Stimulated activated naive CD8-positive, alpha-beta T cell treated with anti-CD3 and anti-CD28 coated beads, Interleukin-15, Interleukin-2, amounts not matched to agents 100 ng/mL and 50 ng/mL, for 24 hours (primary cell): ENCODE data around the gene NR3C2.

ENCODE experiments used
- H3K27ac Mint-ChIP-seq: one replicate; pipeline ENCODE4 v1.8.0; 2021; ENCODE audit warnings: mild to moderate bottlenecking, mixed read lengths
- H3K27me3 Mint-ChIP-seq: one replicate; pipeline ENCODE4 v1.8.0; 2021; ENCODE audit warnings: mixed read lengths
- H3K36me3 Mint-ChIP-seq: one replicate; pipeline ENCODE4 v1.8.0; 2021; ENCODE audit warnings: low read depth, mixed read lengths
- H3K4me1 Mint-ChIP-seq: one replicate; pipeline ENCODE4 v1.8.0; 2021; ENCODE audit warnings: low read depth, mixed read lengths
- H3K4me3 Mint-ChIP-seq: one replicate; pipeline ENCODE4 v1.8.0; 2021; ENCODE audit warnings: mild to moderate bottlenecking, mixed read lengths
- H3K9me3 Mint-ChIP-seq: one replicate; pipeline ENCODE4 v1.8.0; 2021; ENCODE audit warnings: mixed read lengths

The NR3C2 gene

DNA sequence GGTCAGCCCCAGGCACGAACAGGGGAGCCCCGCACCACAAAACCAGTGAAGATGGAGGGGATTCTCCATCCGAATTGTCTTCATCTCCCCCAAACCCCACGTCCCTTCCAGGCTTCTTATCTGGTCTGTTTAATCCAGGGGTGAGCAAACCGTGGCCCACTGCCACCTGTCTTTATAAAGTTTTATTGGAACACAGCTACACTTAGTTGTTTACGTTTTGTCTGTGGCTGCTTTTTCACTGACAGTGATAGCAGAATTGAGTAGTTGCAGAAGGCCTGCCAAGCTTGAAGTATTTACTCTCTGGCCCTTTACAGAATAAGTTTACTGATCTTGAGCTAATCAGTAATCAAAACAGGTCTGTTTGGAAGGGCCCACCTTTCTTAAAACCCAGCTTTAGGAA, 386.4 kb downstream of the NR3C2 start:
- Mint-ChIP-seq H3K4me1 (peaks cover 95% of the 10 kb centered on the region), H3K9me3 (peaks cover 3% of the 10 kb centered on the region), H3K4me3 (no peak overlapping the region), H3K27ac (peak overlapping the region; percentile 21), H3K27me3 (no peaks in the 10 kb centered on the region), H3K36me3 (no peaks in the 10 kb centered on the region)

DNA sequence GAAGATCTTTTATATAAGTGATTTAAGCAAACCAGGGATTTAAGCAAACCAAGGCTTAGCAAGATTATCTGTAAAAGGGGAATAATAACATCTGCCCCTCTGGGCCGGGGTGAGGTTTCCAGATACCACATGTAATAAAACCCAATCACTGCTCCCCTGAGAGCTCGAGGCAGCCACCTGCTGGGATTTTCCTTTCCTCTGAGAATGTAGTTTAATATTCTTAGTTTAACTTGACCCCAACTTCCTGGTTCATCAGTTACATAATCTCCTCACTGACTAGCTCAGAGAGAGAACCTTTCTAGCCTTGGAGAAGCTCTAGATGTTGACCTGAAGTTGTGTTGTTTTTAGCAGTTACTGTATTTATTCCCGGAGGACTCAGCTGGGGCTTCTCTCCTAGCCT, 387.9 kb downstream of the NR3C2 start:
- Mint-ChIP-seq H3K9me3 (peaks cover 3% of the 10 kb centered on the region), H3K27me3 (no peaks in the 10 kb centered on the region), H3K4me1 (peaks cover 85% of the 10 kb centered on the region), H3K36me3 (no peaks in the 10 kb centered on the region), H3K4me3 (no peak overlapping the region), H3K27ac (no peak overlapping the region)

DNA sequence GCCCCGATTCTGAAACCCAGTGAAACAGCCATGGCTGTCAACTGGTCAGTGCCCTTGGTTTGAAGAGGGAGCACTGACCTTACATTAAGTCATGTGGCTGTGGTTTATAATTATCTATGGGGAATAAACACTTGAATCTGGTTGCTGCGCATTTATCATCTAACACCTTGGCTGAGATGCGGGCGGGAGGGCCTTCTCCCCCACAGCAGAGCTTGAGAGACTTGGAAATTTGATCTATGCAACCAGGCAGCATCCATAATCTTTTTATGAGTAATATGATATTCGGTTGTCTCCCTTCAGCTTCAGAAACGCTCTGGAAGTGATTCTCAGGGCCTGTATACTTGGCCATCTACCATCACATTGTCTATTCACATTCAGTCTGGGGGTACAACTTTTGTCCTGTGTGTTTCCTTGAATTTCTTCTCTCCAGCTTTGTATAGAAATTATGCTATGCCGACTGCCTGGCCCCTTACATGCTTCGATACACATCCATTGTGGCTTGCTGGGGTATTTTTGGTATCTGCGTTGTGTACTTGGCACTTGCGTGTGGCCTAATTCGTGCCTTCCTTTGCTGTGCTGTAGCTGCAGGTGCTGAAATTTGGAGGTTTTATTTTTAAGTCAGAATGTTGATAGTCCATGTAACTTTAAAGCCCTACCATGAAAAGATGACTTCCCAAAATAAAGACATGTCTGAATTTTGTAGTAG, 388.8 kb downstream of the NR3C2 start:
- Mint-ChIP-seq H3K27me3 (no peaks in the 10 kb centered on the region), H3K9me3 (no peaks in the 10 kb centered on the region), H3K27ac (peak overlapping the region; percentile 15), H3K36me3 (peaks cover 3% of the 10 kb centered on the region), H3K4me3 (no peak overlapping the region), H3K4me1 (peaks cover 77% of the 10 kb centered on the region)

GRCh38 chr4:148052448-148052847, 389.8 kb downstream of the NR3C2 start:
- Mint-ChIP-seq H3K27me3 (no peaks in the 10 kb centered on the region), H3K36me3 (peaks cover 5% of the 10 kb centered on the region), H3K9me3 (no peaks in the 10 kb centered on the region), H3K4me3 (no peak overlapping the region), H3K27ac (peak overlapping the region; percentile 50), H3K4me1 (peaks cover 67% of the 10 kb centered on the region)

DNA sequence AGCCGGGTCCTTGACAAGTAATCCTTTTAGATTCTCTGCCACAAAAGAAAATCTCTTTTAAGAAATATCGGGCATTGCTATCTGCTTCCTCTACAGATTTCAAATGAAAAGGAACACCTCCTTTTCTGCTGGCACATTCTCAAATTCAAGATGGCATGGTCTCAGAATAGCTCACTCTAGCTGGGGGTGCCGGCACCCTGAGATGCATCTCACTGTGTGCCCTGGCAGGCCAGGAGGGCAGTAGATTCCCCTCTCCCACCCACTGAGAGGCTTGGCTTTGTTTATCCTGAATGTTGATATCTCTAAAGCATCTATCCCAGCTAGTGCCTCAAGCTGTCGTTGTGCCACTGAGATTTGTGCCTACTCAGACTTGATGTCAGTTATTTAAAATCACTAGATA, 390.8 kb downstream of the NR3C2 start:
- no peaks in the 10 kb centered on the region for H3K9me3 Mint-ChIP-seq
- H3K4me3 Mint-ChIP-seq: no peak overlapping the region
- peaks cover 56% of the 10 kb centered on the region for H3K4me1 Mint-ChIP-seq
- peaks cover 5% of the 10 kb centered on the region for H3K36me3 Mint-ChIP-seq
- no peak overlapping the region for H3K27ac Mint-ChIP-seq
- H3K27me3 Mint-ChIP-seq: no peaks in the 10 kb centered on the region

DNA sequence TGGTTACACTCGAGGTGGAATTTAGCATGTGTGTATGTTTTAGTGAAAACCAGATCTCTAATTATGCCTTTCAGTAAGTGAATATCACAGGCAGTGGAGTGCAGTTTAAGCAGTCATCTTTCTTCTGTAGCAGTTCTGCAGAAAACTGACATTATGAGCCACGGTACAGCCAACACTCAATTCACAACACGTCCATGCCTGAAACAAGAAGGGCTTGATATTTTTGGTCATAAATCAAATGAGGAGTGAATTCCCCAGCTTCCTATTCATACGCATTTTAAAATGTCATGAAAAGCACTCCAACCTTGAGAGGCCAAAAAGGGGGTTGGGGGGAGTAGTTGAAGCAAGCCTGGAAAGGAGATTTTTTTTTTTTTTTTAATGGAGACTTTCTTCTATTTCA, 393.6 kb downstream of the NR3C2 start:
- Mint-ChIP-seq H3K9me3 (no peaks in the 10 kb centered on the region), H3K4me3 (no peak overlapping the region), H3K27me3 (no peaks in the 10 kb centered on the region), H3K27ac (no peak overlapping the region), H3K36me3 (peaks cover 5% of the 10 kb centered on the region), H3K4me1 (peaks cover 50% of the 10 kb centered on the region)

DNA sequence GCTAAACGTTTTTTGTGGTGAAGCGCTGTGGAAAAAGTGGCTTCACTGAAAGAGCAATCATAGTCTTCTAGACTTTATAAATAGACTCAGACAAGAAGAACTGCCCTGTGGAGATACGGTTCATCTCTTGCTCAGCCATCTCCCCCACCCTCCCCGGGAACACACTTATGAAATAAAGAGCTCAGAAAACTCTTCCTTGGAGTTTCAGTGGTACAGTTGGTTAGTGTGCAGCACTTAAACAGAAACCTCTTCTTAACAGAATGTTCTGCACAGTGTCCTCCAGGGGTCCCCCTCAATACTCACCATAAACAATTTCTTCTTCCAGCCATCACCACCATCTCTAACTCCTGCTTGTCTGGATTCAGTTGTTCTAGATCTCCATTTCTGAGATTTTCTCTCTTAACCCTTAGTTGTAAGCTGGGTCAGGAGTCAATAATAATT, 397.3 kb downstream of the NR3C2 start:
- Mint-ChIP-seq H3K9me3 (no peaks in the 10 kb centered on the region), H3K4me3 (no peak overlapping the region), H3K36me3 (peaks cover 5% of the 10 kb centered on the region), H3K27me3 (no peaks in the 10 kb centered on the region), H3K4me1 (peaks cover 18% of the 10 kb centered on the region), H3K27ac (no peak overlapping the region)

DNA sequence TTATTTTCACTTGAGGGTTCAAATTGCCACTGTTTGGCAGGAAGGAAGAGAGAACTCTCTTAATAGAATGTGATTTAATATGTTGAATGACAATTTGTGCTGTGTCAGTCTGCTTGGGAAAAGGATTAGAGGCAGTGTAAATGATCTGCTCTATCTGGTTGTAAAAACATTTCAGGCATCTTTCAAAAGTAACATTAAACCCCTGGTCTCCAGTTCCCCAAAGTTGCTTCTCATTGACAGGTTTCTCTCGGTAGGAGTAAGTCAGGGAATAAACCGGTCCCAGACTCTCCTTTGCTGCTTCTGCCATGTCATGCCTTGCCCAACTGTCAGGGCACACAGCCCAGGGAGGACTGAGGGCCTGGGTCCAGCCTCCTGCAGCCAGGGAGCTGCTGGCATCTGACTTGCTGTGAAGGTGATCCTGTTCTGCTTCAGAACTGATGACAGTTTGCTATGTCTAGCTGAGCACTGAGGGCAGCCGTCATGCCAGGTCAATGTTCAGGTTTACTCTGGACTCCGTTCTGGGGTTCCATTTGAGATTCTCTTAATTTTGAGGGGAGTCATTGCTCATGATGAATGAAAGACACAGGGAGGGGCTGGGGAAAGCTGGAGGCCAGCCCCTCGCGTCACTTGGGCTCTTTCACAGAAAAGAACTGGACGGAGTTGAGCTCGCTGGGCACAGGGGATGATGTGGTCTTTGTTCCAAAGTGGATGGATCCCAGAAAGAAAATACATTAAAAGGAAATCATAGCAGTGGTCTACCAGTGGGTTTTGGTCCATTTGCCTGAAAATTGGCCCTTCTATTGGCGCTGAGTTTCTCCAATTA, 397.9 kb downstream of the NR3C2 start:
- no peak overlapping the region for H3K27ac Mint-ChIP-seq
- peaks cover 18% of the 10 kb centered on the region for H3K4me1 Mint-ChIP-seq
- no peaks in the 10 kb centered on the region for H3K27me3 Mint-ChIP-seq
- peaks cover 5% of the 10 kb centered on the region for H3K36me3 Mint-ChIP-seq
- H3K9me3 Mint-ChIP-seq: no peaks in the 10 kb centered on the region
- no peak overlapping the region for H3K4me3 Mint-ChIP-seq

- H3K4me3 Mint-ChIP-seq: no peak overlapping the region
- H3K27ac Mint-ChIP-seq: no peak overlapping the region
- H3K27me3 Mint-ChIP-seq: no peaks in the 10 kb centered on the region
- no peaks in the 10 kb centered on the region for H3K9me3 Mint-ChIP-seq
- no peaks in the 10 kb centered on the region for H3K36me3 Mint-ChIP-seq
- peaks cover 18% of the 10 kb centered on the region for H3K4me1 Mint-ChIP-seq
Observed at GRCh38 chr4:148041606-148042329, 400.4 kb downstream of the NR3C2 start.

GRCh38 chr4:148034813-148035212, 407.4 kb downstream of the NR3C2 start:
- no peaks in the 10 kb centered on the region for H3K36me3 Mint-ChIP-seq
- H3K9me3 Mint-ChIP-seq: peaks cover 7% of the 10 kb centered on the region
- no peak overlapping the region for H3K4me3 Mint-ChIP-seq
- no peaks in the 10 kb centered on the region for H3K4me1 Mint-ChIP-seq
- no peaks in the 10 kb centered on the region for H3K27me3 Mint-ChIP-seq
- H3K27ac Mint-ChIP-seq: no peak overlapping the region

GRCh38 chr4:148030193-148030873, 411.9 kb downstream of the NR3C2 start:
- Mint-ChIP-seq H3K27ac (no peak overlapping the region), H3K4me3 (no peak overlapping the region), H3K9me3 (peaks cover 13% of the 10 kb centered on the region), H3K36me3 (no peaks in the 10 kb centered on the region), H3K4me1 (no peaks in the 10 kb centered on the region), H3K27me3 (no peaks in the 10 kb centered on the region)

GRCh38 chr4:148029781-148030180, 412.4 kb downstream of the NR3C2 start:
- H3K9me3 Mint-ChIP-seq: peaks cover 13% of the 10 kb centered on the region
- no peak overlapping the region for H3K4me3 Mint-ChIP-seq
- H3K4me1 Mint-ChIP-seq: no peaks in the 10 kb centered on the region
- no peak overlapping the region for H3K27ac Mint-ChIP-seq
- no peaks in the 10 kb centered on the region for H3K36me3 Mint-ChIP-seq
- H3K27me3 Mint-ChIP-seq: no peaks in the 10 kb centered on the region
